NT2/D1 (cell line): ENCODE data around the gene CTXN1.
"Not testable (repeated sequence)": the region's sequence is repeated elsewhere in the genome, so short reads cannot be mapped to it uniquely, and the experiment has no call there.

Experiments used
- DNase-seq: peaks from one replicate; pipeline ENCODE4 v3.0.0-alpha.2; 2011; ENCODE audit warnings: low read depth, low spot score
- H3K27me3 ChIP-seq: 2 replicates; pipeline ENCODE4 v1.6.0; 2011; ENCODE audit warnings: mild to moderate bottlenecking; ENCODE audit not compliant: insufficient read length, insufficient read depth
- H3K36me3 ChIP-seq: 2 replicates; pipeline ENCODE4 v1.6.1; 2011; ENCODE audit warnings: mild to moderate bottlenecking, low read length, mixed read lengths; ENCODE audit not compliant: insufficient read depth, insufficient read length
- H3K4me1 ChIP-seq: 2 replicates; pipeline ENCODE4 v1.5.1; 2011; ENCODE audit not compliant: insufficient read depth, insufficient read length
- H3K4me3 ChIP-seq: 2 replicates; pipeline ENCODE4 v1.5.1; 2011; ENCODE audit warnings: low read depth; ENCODE audit not compliant: insufficient read length
- H3K9ac ChIP-seq: 2 replicates; pipeline ENCODE4 v1.6.0; 2011; ENCODE audit warnings: low read depth; ENCODE audit not compliant: insufficient read length
- H3K9me3 ChIP-seq: 2 replicates; pipeline ENCODE4 v1.5.1; 2011; ENCODE audit warnings: mild to moderate bottlenecking, low read length; ENCODE audit not compliant: insufficient read depth
- SUZ12 ChIP-seq: IDR thresholded peaks from 2 replicates; pipeline ENCODE4 v1.6.1; 2011; ENCODE audit not compliant: insufficient read length, insufficient read depth; ENCODE audit errors: extremely low read depth
- YY1 ChIP-seq: IDR thresholded peaks from 2 replicates; pipeline ENCODE4 v1.6.1; 2011; ENCODE audit not compliant: insufficient read length, insufficient read depth
- ZNF274 ChIP-seq: IDR thresholded peaks from 2 replicates; pipeline ENCODE4 v1.6.1; 2011; ENCODE audit warnings: mild to moderate bottlenecking, low read depth, low read length

The CTXN1 gene

DNA sequence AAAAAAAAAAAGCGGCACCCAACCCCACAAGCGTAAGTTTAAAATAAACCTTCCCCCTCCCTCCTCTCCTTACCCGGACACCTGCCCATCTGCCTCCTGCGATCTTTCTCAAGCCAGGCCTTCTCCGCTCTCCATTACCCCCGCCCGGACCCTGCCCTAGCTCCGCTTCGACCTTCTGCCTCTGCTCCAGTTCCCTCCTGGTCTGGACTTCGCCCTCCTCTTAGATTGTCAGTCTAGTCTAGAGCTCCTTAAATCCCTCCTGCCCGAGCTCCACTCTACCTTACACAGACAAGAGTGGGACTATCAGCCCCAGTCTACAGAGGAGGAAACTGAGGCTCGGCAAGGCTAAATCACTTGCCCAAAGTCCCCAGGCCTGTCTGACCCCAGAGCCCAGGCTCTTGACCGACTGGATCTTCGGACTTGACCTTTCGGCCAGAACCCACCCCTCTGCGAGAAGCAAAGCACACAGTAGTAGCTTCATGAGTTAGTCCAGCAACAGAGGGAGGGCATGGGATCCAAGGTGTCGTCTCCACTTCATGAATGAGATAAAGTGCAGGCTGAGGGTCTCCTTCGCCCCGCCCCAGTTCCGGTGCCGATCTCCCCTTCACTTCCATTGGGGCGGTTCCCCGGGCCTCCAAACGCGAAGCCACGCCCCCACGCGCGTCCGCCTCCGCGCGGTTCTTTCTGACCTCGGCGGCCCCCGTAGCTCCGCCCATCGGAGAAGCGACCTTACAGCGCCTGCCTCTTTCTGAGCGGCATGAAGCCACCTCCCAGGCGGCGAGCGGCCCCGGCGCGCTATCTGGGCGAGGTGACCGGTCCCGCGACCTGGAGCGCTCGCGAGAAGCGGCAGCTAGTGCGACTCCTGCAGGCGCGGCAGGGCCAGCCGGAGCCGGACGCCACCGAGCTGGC, 6.1 kb downstream of the CTXN1 start, which contains the start of gene SNAPC2:
Gene SNAPC2 (plus strand): TSS at position 729 of the 909 bp plus-strand sequence. CDS start 29 bp downstream, at position 758.
- Histone ChIP-seq H3K36me3 (peaks cover 33% of the 10 kb centered on the region), H3K9me3 (peaks cover 4% of the 10 kb centered on the region; the same call in 1 of the 2 replicates), H3K4me3 (peak within 1 kb of the TSS; percentile 86), H3K9ac (peak within 1 kb of the TSS; percentile 89), H3K27me3 (peaks cover 32% of the 10 kb centered on the region), H3K4me1 (peaks cover 26% of the 10 kb centered on the region)
- peak; percentile 87 for DNase-seq
- TF ChIP-seq SUZ12 (no peak), YY1 (no peak), ZNF274 (no peak)

GRCh38 chr19:7918615-7919421, 7.1 kb downstream of the CTXN1 start:
- Histone ChIP-seq H3K36me3 (peaks cover 25% of the 10 kb centered on the region), H3K9ac (peak overlapping the region; percentile 10), H3K9me3 (peaks cover 4% of the 10 kb centered on the region; the same call in 1 of the 2 replicates), H3K4me3 (no peak overlapping the region), H3K4me1 (peaks cover 22% of the 10 kb centered on the region), H3K27me3 (peaks cover 36% of the 10 kb centered on the region)
- no peak for TF ChIP-seq YY1
- no peak for DNase-seq

DNA sequence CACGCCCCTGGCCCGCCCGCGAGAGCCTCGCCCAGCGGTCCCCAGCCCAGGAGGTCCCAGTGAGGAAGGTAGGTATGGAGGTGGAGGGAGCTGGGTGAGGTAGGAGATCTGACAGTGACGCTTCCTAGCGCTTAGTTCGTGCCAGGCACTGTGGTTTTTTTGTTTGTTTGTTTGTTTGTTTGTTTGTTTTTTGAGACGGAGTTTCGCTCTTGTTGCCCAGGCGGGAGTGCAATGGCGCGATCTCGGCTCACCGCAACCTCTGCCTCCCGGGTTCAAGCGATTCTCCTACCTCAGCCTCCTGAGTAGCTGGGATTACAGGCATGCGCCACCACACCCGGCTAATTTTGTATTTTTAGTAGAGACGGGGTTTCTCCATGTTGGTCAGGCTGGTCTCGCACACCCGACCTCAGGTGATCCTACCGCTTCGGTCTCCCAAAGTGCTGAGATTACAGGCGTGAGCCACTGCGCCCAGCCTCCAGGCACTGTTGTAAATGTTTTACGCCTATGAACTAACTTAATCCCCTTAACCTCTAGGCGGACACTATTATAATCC, 7.8 kb downstream of the CTXN1 start:
- Histone ChIP-seq H3K4me3 (peak overlapping the region; percentile 50), H3K27me3 (peaks cover 36% of the 10 kb centered on the region), H3K4me1 (peaks cover 20% of the 10 kb centered on the region), H3K36me3 (peaks cover 18% of the 10 kb centered on the region), H3K9ac (peak overlapping the region; percentile 85)
- H3K9me3 ChIP-seq, DNase-seq: not testable (repeated sequence)

GRCh38 chr19:7917267-7918061, 8.5 kb downstream of the CTXN1 start:
- TF ChIP-seq SUZ12 = no peak
- TF ChIP-seq YY1 = no peak
- TF ChIP-seq ZNF274 = no peak
- Histone ChIP-seq H3K4me3 (peak overlapping the region; percentile 50), H3K4me1 (peaks cover 19% of the 10 kb centered on the region), H3K9me3 (peaks cover 4% of the 10 kb centered on the region; the same call in 1 of the 2 replicates), H3K36me3 (peaks cover 18% of the 10 kb centered on the region), H3K9ac (peak overlapping the region; percentile 85), H3K27me3 (peaks cover 36% of the 10 kb centered on the region)
- no peak for DNase-seq

DNA sequence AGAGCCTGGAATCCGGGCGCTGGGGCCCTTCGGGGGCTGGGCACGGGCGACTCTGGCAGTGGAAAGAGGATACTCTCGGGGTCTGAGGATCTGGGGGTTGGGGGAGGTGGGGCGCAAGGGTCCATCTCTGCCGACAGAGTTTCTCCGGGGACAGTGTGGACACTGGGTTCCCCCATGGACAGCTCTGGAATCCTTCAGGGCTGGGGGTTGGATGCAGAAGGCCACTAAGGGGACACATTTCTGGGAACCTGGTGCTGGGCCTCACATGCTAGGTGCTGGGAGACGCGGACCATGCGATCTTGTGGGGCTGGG, 9.0 kb downstream of the CTXN1 start:
- DNase-seq = no peak
- peak overlapping the region; percentile 50 for H3K4me3 ChIP-seq
- H3K9ac ChIP-seq = peak overlapping the region; percentile 85
- peaks cover 14% of the 10 kb centered on the region for H3K4me1 ChIP-seq
- TF ChIP-seq ZNF274 (no peak), YY1 (no peak), SUZ12 (no peak)
- peaks cover 36% of the 10 kb centered on the region for H3K27me3 ChIP-seq
- peaks cover 4% of the 10 kb centered on the region; the same call in 1 of the 2 replicates for H3K9me3 ChIP-seq
- peaks cover 16% of the 10 kb centered on the region for H3K36me3 ChIP-seq

DNA sequence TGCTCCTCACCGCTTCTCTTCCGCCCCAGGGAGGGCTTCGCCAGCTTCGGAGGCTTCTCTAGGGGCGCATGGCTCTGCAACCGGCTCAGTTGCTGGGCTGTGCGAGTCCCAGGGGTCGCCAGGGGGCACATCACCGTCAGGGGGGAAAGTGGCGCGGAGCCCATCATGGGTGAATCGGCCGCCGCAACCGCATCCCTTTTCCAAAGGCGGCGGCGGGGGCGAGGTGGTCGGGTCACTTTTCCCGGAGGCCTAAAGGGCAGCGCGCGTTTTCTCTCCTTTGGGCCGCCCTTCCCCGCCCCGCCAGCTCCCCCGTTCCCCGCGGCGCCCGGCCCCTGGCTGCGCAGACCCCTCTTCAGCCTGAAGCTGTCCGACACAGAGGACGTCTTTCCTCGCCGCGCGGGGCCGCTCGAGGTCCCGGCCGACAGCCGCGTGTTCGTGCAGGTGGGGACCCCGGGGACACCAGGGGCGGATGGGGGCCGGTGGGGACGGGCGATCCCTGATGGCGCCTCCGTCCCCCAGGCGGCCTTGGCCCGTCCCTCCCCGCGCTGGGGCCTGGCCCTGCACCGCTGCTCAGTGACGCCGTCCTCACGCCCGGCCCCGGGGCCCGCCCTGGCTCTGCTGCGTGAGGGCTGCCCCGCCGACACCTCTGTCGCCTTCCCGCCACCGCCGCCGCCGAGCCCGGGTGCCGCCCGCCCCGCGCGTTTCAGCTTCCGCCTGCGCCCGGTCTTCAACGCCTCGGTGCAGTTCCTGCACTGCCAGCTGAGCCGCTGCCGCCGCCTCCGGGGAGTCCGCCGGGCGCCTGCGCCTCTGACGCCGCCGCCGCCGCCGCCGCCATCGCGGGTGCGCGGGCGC, 9.6 kb downstream of the CTXN1 start:
- H3K9ac ChIP-seq = peak overlapping the region; percentile 85
- peaks cover 9% of the 10 kb centered on the region for H3K4me1 ChIP-seq
- no peak for DNase-seq
- peaks cover 36% of the 10 kb centered on the region for H3K27me3 ChIP-seq
- TF ChIP-seq YY1 (no peak), ZNF274 (no peak), SUZ12 (no peak)
- peak overlapping the region; percentile 45 for H3K4me3 ChIP-seq
- H3K9me3 ChIP-seq = peaks cover 4% of the 10 kb centered on the region; the same call in 1 of the 2 replicates
- H3K36me3 ChIP-seq = peaks cover 17% of the 10 kb centered on the region
